PC-3 (cell line): ENCODE results near the gene LPIN1.

Source experiments
- CTCF ChIP-seq: fragments of 300-600 bp; sonication (generic); conservative IDR thresholded peaks from 2 replicates; pipeline ENCODE4 v1.5.1; 2017; ENCODE audit warnings: antibody characterized with exemption, low read depth, mild to moderate bottlenecking, low read length
- EZH2 ChIP-seq: fragments of 300-600 bp; sonication (generic); IDR thresholded peaks from one replicate; pipeline ENCODE4 v1.6.1; 2017; ENCODE audit warnings: antibody characterized with exemption, mild to moderate bottlenecking, low read length; ENCODE audit not compliant: unreplicated experiment
- EZH2phosphoT487 ChIP-seq: fragments of 300-600 bp; sonication (generic); IDR thresholded peaks from 2 replicates; pipeline ENCODE4 v1.6.1; 2018; ENCODE audit warnings: mild to moderate bottlenecking, antibody characterized with exemption, low read length, borderline replicate concordance

GRCh38 chr2:11746376-11746806 lies at the start of gene LPIN1:
- TF ChIP-seq EZH2, result no peak
- TF ChIP-seq CTCF, result no peak
- TF ChIP-seq EZH2phosphoT487, result peak; percentile 71; the same call in 1 of the 2 replicates
